Measurements from ENCODE around the gene FAM9C.

DNA sequence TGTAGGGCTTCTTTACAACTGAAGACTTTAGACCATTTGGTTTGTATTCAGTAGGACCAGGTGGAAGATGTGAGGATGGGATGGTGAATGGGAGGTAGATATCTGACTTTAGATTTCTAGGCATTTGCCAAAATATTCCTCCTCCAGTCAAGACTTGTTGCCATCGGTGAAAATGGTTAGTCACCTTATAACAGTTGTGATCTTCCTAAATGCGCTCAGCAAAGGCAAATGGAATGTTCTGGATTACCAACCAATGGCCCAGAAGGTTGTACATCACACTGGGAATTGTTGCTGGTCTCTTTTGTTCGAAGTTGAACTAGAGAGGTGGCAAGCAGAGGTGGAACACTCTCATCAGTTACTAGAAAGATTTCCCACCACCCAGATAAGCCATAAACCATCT, 35.6 kb downstream of the FAM9C start:
- TF ChIP-seq, protein P1, sequence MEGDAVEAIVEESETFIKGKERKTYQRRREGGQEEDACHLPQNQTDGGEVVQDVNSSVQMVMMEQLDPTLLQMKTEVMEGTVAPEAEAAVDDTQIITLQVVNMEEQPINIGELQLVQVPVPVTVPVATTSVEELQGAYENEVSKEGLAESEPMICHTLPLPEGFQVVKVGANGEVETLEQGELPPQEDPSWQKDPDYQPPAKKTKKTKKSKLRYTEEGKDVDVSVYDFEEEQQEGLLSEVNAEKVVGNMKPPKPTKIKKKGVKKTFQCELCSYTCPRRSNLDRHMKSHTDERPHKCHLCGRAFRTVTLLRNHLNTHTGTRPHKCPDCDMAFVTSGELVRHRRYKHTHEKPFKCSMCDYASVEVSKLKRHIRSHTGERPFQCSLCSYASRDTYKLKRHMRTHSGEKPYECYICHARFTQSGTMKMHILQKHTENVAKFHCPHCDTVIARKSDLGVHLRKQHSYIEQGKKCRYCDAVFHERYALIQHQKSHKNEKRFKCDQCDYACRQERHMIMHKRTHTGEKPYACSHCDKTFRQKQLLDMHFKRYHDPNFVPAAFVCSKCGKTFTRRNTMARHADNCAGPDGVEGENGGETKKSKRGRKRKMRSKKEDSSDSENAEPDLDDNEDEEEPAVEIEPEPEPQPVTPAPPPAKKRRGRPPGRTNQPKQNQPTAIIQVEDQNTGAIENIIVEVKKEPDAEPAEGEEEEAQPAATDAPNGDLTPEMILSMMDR (IDR thresholded peaks at IDR 0.05), result no peak
- no peak for TF ChIP-seq TCF7L2 (IDR thresholded peaks at IDR 0.05; ENCODE audit: low read depth, low read length)
- TF ChIP-seq, protein P2, sequence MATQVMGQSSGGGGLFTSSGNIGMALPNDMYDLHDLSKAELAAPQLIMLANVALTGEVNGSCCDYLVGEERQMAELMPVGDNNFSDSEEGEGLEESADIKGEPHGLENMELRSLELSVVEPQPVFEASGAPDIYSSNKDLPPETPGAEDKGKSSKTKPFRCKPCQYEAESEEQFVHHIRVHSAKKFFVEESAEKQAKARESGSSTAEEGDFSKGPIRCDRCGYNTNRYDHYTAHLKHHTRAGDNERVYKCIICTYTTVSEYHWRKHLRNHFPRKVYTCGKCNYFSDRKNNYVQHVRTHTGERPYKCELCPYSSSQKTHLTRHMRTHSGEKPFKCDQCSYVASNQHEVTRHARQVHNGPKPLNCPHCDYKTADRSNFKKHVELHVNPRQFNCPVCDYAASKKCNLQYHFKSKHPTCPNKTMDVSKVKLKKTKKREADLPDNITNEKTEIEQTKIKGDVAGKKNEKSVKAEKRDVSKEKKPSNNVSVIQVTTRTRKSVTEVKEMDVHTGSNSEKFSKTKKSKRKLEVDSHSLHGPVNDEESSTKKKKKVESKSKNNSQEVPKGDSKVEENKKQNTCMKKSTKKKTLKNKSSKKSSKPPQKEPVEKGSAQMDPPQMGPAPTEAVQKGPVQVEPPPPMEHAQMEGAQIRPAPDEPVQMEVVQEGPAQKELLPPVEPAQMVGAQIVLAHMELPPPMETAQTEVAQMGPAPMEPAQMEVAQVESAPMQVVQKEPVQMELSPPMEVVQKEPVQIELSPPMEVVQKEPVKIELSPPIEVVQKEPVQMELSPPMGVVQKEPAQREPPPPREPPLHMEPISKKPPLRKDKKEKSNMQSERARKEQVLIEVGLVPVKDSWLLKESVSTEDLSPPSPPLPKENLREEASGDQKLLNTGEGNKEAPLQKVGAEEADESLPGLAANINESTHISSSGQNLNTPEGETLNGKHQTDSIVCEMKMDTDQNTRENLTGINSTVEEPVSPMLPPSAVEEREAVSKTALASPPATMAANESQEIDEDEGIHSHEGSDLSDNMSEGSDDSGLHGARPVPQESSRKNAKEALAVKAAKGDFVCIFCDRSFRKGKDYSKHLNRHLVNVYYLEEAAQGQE (IDR thresholded peaks at IDR 0.05; ENCODE audit: insufficient read depth in 1 of 2, low read depth in 2 of 2, low read length in 1 of 2), result no peak
